Islet precursor cell (in vitro differentiated cells): ENCODE results near the gene FZD7.

Experiments
- DNase-seq: peaks from one replicate; pipeline ENCODE4 v3.0.0-alpha.2; 2018

Gene FZD7

GRCh38 chr2:202069170-202070067 is 35.8 kb downstream of the FZD7 start:
- no peak for DNase-seq

- DNase-seq = no peak
These were observed 37.5 kb downstream of the FZD7 start for GRCh38 chr2:202071107-202071506.

GRCh38 chr2:202072226-202072625 is 38.6 kb downstream of the FZD7 start:
- DNase-seq = peak; percentile 58

- DNase-seq = no peak
These were observed 39.2 kb downstream of the FZD7 start, which contains the start of gene KIAA2012 for GRCh38 chr2:202072737-202073401. TSS of gene KIAA2012 (plus strand) at chr2:202073255. CDS start at chr2:202073628, 373 bp downstream.

GRCh38 chr2:202074324-202074723 is 40.7 kb downstream of the FZD7 start:
- DNase-seq = no peak

GRCh38 chr2:202079310-202079709 is 45.7 kb downstream of the FZD7 start:
- no peak for DNase-seq

- peak; percentile 92 for DNase-seq
These were observed 50.6 kb downstream of the FZD7 start for GRCh38 chr2:202084265-202084664.
